GM10248 (cell line): ENCODE results near the gene BAX.

Experiments
- CTCF ChIA-PET: fragments of 300-600 bp; sonication (Branson Sonifier 250); formaldehyde crosslinking; extraction: SDS; loops from one replicate; lab custom pipeline; 2021; ENCODE audit warnings: antibody characterized with exemption; lab: Yijun Ruan, JAX
- POLR2A ChIA-PET: fragments of 350-650 bp; sonication (Branson Sonifier 250); formaldehyde crosslinking; extraction: SDS; loops from one replicate; lab custom pipeline; 2020; ENCODE audit warnings: antibody characterized with exemption; lab: Yijun Ruan, JAX
- DNase-seq: peaks from one replicate; pipeline ENCODE4 v3.0.0; 2012; ENCODE audit errors: extremely low spot score
- CTCF ChIP-seq: IDR thresholded peaks from 2 replicates; pipeline ENCODE4 v1.5.1; 2012; ENCODE audit warnings: mild to moderate bottlenecking, low read depth; ENCODE audit errors: extremely low read depth, missing control alignments, control extremely low read depth

Gene BAX

GRCh38 chr19:48970923-48971395 lies 16.3 kb downstream of the BAX start:
- POLR2A ChIA-PET: interaction anchor here (0.6 to 1.7 kb wide), 8 partner anchors 8 to 149 kb away, joined by 3 to 10 read pairs (median 4); no protein-coding TSS in a partner anchor
- peak; percentile 77 for DNase-seq
- peak; percentile 93 for TF ChIP-seq CTCF
- CTCF ChIA-PET: interaction anchor here (0.6 to 6.3 kb wide), 46 partner anchors 9 to 325 kb away, joined by 3 to 53 read pairs (median 4); partner anchors contain the start of genes BAX, BCAT2, CA11 and DHDH

DNA sequence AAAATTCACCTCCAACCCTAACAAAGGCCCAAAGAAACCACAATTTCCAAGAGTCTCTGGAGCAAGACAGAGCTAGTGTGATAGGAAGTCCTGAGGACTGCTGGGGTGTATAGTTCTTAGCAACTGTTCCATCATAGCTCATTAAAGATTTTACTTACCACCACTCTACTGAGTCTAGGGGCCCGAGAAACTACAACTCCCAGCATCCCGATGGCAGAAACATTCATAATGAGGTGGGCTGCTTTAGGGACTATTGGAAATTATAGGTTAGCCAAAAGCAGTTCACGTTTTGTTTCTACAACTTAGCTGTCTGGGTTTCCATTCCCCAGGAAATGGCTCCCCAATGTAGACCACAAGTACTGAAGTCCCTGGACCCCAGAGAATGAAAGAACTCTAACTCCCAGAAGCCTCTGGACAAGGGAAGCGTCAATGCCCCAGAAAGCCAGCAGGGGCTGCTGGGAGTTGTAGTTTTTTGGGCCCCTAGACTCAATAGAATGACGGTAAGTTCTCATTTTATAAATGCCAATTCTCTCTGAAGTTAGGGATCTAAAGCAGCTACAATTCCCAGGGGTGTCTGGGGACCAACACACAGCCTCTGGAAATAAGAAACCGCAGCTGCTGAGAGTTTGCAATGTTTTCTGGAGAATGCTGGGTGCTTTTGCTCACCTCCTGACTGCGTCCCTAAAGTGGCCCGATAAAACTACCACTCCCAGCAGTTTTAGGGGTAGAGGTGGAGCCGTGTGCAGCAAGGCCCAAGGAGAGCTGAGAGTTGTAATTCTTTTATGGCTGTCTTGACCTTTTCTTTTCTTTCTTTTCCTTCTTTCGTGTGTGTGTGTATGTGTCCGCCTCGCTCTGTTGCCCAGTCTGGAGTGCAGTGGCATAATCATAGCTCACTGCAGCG lies 21.5 kb downstream of the BAX start:
- ChIA-PET CTCF (interaction anchor here (1.2 to 10.4 kb wide), 5 partner anchors 9 to 188 kb away, joined by 3 to 129 read pairs (median 16); partner anchors contain the start of genes GYS1 and RUVBL2), POLR2A (interaction anchor here (0.5 to 2.6 kb wide), 3 partner anchors 10 to 85 kb away, joined by 3 to 28 read pairs (median 4); partner anchors contain the start of gene FTL)
- no peak for TF ChIP-seq CTCF
- DNase-seq: no peak

- CTCF ChIA-PET: interaction anchor here (1.2 to 10.4 kb wide), 5 partner anchors 10 to 189 kb away, joined by 6 to 129 read pairs (median 16); partner anchors contain the start of genes GYS1 and RUVBL2
- TF ChIP-seq CTCF: no peak
- DNase-seq: no peak
- POLR2A ChIA-PET: interaction anchor here (0.8 to 2.6 kb wide), 2 partner anchors 10 to 13 kb away, joined by 3 to 28 read pairs; partner anchors contain the start of gene FTL
Observed at GRCh38 chr19:48977061-48977460, 22.4 kb downstream of the BAX start.

DNA sequence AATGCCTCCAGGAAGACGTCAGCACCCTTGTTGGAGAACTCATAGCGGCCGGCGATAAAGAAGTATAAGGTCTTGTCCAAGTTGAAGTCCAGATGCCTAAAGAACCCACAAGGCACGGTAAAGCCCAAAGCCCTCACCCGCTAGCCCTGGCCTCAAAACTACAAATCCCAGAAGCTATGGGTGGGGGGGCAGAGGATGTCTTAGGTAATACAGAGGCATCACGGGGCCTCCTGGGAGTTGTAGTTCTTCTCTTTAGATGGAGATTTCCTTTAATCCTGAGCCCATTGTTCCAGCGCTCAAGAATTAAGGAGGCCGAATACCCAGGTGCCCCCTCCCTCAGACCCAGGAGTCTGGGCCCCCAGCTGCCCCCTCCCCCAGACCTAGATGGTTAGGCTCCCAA lies 27.6 kb downstream of the BAX start:
- no peak for DNase-seq
- ChIA-PET POLR2A (interaction anchor here (0.8 kb wide), 1 partner anchor 110 kb away, joined by 3 read pairs; no protein-coding TSS in a partner anchor), CTCF (interaction anchor here (2.4 to 10.4 kb wide), 3 partner anchors 10 to 140 kb away, joined by 6 to 129 read pairs (median 47); partner anchors contain the start of genes GYS1 and RUVBL2)
- TF ChIP-seq CTCF: no peak

DNA sequence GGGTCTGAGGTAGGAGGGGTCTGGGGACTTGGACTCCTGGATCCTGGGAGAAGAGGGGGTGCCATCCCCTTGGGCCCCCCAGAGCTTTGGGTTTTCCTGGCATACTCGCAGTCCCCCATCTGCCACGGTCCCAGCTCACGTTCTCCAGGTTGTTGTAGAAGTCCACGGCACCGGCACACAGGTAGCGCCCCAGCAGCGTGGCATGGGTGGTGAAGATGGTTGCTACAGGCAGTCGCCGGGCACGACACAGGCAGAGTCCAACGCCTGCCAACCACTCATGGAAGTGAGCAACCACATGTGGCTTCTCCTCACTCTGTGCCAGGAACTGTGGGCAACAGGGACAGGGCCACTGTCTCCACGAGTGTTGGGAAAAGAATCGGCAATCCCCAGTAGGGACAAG lies 31.0 kb downstream of the BAX start:
- no peak for DNase-seq
- ChIA-PET POLR2A (interaction anchor here (0.6 to 2.1 kb wide), 5 partner anchors 8 to 469 kb away, joined by 3 to 11 read pairs (median 3); partner anchors contain the start of genes FTL and RUVBL2), CTCF (interaction anchor here (1.3 to 10.4 kb wide), 3 partner anchors 7 to 14 kb away, joined by 3 to 129 read pairs (median 11); partner anchors contain the start of genes GYS1 and RUVBL2)
- TF ChIP-seq CTCF: no peak

DNA sequence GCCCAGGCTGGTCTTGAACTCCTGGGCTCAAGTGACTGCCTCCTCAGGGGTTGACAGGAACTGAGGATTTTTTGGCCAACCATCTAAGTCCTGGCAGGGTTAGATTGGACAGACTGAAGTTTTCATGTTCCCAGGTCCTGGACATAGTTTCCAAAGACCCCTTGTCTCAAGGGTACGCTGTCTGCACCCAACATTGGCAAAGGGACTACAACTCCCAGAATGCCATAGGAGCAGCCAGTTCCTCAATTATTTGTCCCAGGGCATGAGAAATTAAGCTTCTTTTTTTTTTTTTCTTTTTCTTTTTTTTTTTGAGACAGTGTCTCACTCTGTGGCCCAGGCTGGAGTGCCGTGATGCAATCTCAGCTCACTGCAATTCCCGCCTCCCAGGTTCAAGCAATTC lies 31.5 kb downstream of the BAX start:
- CTCF ChIA-PET: interaction anchor here (0.8 to 1.9 kb wide), 4 partner anchors 10 to 15 kb away, joined by 3 to 11 read pairs (median 4); no protein-coding TSS in a partner anchor
- POLR2A ChIA-PET: interaction anchor here (0.6 to 2.1 kb wide), 4 partner anchors 20 to 470 kb away, joined by 3 to 11 read pairs (median 4); partner anchors contain the start of gene FTL
- TF ChIP-seq CTCF: no peak

More for the DNA sequence above, 31.5 kb downstream of the BAX start:
- no peak for DNase-seq
